Suprapubic skin (tissue), 3 donors: ENCODE data around the gene BTK.

Experiments used
- CTCF ChIP-seq, 2 donors: fragments of 200-600 bp in 1 of 2; fragments of 450-650 bp in 1 of 2; sonication (generic) in 1 of 2; IDR thresholded peaks; one replicate each; pipeline ENCODE4 v1.5.1; 2016 to 2019; ENCODE audit warnings: antibody characterized with exemption in 2 of 2, mild to moderate bottlenecking in 1 of 2, moderate library complexity in 1 of 2
- POLR2A ChIP-seq, 2 donors: fragments of 450-650 bp; IDR thresholded peaks; one replicate each; pipeline ENCODE4 v1.6.1; 2017; ENCODE audit warnings: antibody characterized with exemption in 2 of 2, mild to moderate bottlenecking in 2 of 2, moderate library complexity in 2 of 2

GRCh38 chrX:101362757-101363156 lies 23.2 kb downstream of the BTK start:
- TF ChIP-seq CTCF (IDR thresholded peaks at IDR 0.05) (no peak), POLR2A (IDR thresholded peaks at IDR 0.05) (no peak)
